Measurements from ENCODE around the gene JPH2. TPM values are rescaled to one million over a fixed set of nuclear protein-coding genes. Genes with fewer than 3 reads are reported as not detected.

The JPH2 gene
- total RNA-seq, 2 donors from 2014 or later, result 29.1 to 31.1 TPM

GRCh38 chr20:44115181-44115580, 71.8 kb downstream of the JPH2 start:
- no peak overlapping the region for H3K4me3 ChIP-seq
- no peak for DNase-seq (ENCODE audit: low spot score)
- no peak overlapping the region for H3K27ac ChIP-seq
- TF ChIP-seq POLR2A (IDR thresholded peaks at IDR 0.05), result no peak
- no peak for TF ChIP-seq CTCF (IDR thresholded peaks at IDR 0.05)
- TF ChIP-seq POLR2AphosphoS5 (IDR thresholded peaks at IDR 0.05), result no peak
- no peaks in the 10 kb centered on the region for H3K36me3 ChIP-seq
- intact Hi-C loops (cut with DNase I), result loop anchor here (10.0 kb wide), 1 partner anchor 660 kb away; the partner anchor contains the start of gene SRSF6
- no peaks in the 10 kb centered on the region for H3K4me1 ChIP-seq (replicated peaks)
- WGBS, result 88% methylated on average over 7 of the region's 7 CpGs
- H3K9me3 ChIP-seq, result no peaks in the 10 kb centered on the region
- no peaks in the 10 kb centered on the region for H3K27me3 ChIP-seq (replicated peaks; ENCODE audit: insufficient read depth)

GRCh38 chr20:44113618-44114376, 73.2 kb downstream of the JPH2 start:
- DNase-seq (ENCODE audit: low spot score), result no peak
- intact Hi-C loops (cut with DNase I), result loop anchor here (5.0 to 10.0 kb wide), 2 partner anchors 199 to 659 kb away; partner anchors contain the start of genes FITM2 and SRSF6
- H3K9me3 ChIP-seq, result no peaks in the 10 kb centered on the region
- no peaks in the 10 kb centered on the region for H3K36me3 ChIP-seq
- no peak for TF ChIP-seq POLR2A (IDR thresholded peaks at IDR 0.05)
- no peak for TF ChIP-seq CTCF (IDR thresholded peaks at IDR 0.05)
- no peak for TF ChIP-seq POLR2AphosphoS5 (IDR thresholded peaks at IDR 0.05)
- H3K27ac ChIP-seq, result no peak overlapping the region
- H3K4me1 ChIP-seq (replicated peaks), result no peaks in the 10 kb centered on the region
- H3K27me3 ChIP-seq (replicated peaks; ENCODE audit: insufficient read depth), result no peaks in the 10 kb centered on the region
- H3K4me3 ChIP-seq, result no peak overlapping the region
- 63% methylated on average over 8 of the region's 8 CpGs for WGBS

- Histone ChIP-seq H3K27ac (no peak overlapping the region), H3K4me1 (replicated peaks) (no peaks in the 10 kb centered on the region), H3K9me3 (no peaks in the 10 kb centered on the region), H3K4me3 (no peak overlapping the region), H3K36me3 (no peaks in the 10 kb centered on the region), H3K27me3 (replicated peaks; ENCODE audit: insufficient read depth) (no peaks in the 10 kb centered on the region)
- DNase-seq (ENCODE audit: low spot score), result no peak
- intact Hi-C loops (cut with DNase I), result loop anchor here (5.0 to 10.0 kb wide), 2 partner anchors 199 to 658 kb away; partner anchors contain the start of genes FITM2 and SRSF6
- no peak for TF ChIP-seq POLR2AphosphoS5 (IDR thresholded peaks at IDR 0.05)
- TF ChIP-seq CTCF (IDR thresholded peaks at IDR 0.05), result no peak
- no peak for TF ChIP-seq POLR2A (IDR thresholded peaks at IDR 0.05)
- WGBS, result 75% methylated on average over 7 of the region's 7 CpGs
Observed at GRCh38 chr20:44112889-44113617, 73.9 kb downstream of the JPH2 start.

GRCh38 chr20:44112456-44112855, 74.5 kb downstream of the JPH2 start:
- H3K27ac ChIP-seq, result no peak overlapping the region
- no peaks in the 10 kb centered on the region for H3K36me3 ChIP-seq
- intact Hi-C loops (cut with DNase I), result loop anchor here (5.0 to 10.0 kb wide), 2 partner anchors 200 to 658 kb away; partner anchors contain the start of genes FITM2 and SRSF6
- H3K4me3 ChIP-seq, result no peak overlapping the region
- no peak for DNase-seq (ENCODE audit: low spot score)
- no peak for TF ChIP-seq CTCF (IDR thresholded peaks at IDR 0.05)
- TF ChIP-seq POLR2AphosphoS5 (IDR thresholded peaks at IDR 0.05), result no peak
- TF ChIP-seq POLR2A (IDR thresholded peaks at IDR 0.05), result no peak
- H3K9me3 ChIP-seq, result no peaks in the 10 kb centered on the region
- WGBS, result 89% methylated on average over 6 of the region's 6 CpGs
- H3K27me3 ChIP-seq (replicated peaks; ENCODE audit: insufficient read depth), result no peaks in the 10 kb centered on the region
- no peaks in the 10 kb centered on the region for H3K4me1 ChIP-seq (replicated peaks)
